ENCODE measurements around the gene ANKRD22. TPM values are rescaled to one million over a fixed set of nuclear protein-coding genes. Genes with fewer than 3 reads are reported as not detected.
A peak's percentile ranks its signal among the peaks of the same experiment; 100 is the strongest.

The ANKRD22 gene
- total and polyA plus RNA-seq, 10 of the 15 experiments (the other 5 are each of a cell fraction or from before 2014, with no cell fraction given), result 0.30 to 1.3 (median 0.71) TPM

- no peak overlapping the region for H3K27ac ChIP-seq (ENCODE audit: control insufficient read depth, insufficient read depth)
- RAD21 ChIA-PET (ENCODE audit: unreplicated experiment), result interaction anchor here (0.6 to 13.0 kb wide), 6 partner anchors 8 to 56 kb away, joined by 3 to 249 read pairs (median 4); no protein-coding TSS in a partner anchor
- H3K79me2 ChIP-seq (ENCODE audit: control insufficient read depth, insufficient read depth, low read length), result peaks cover 88% of the 10 kb centered on the region
- peak overlapping the region; percentile 47; the same call in 1 of the 2 replicates for H3K4me2 ChIP-seq (ENCODE audit: control insufficient read depth, insufficient read depth)
- H3K36me3 ChIP-seq (ENCODE audit: control insufficient read depth in 2 of 2, insufficient read depth in 2 of 2, low read length in 1 of 2), result no peaks in the 10 kb centered on the region
- H3K4me1 ChIP-seq (ENCODE audit: control insufficient read depth, insufficient read depth, low read length), result peaks cover 44% of the 10 kb centered on the region
- no peaks in the 10 kb centered on the region for H3K9me3 ChIP-seq (replicated peaks; ENCODE audit: control insufficient read depth, insufficient read depth, low read length)
- no peaks in the 10 kb centered on the region for H3K27me3 ChIP-seq (replicated peaks in 1 of 2; ENCODE audit: control insufficient read depth in 2 of 2, insufficient read depth in 2 of 2, low read length in 1 of 2)
- SMC1A ChIA-PET (ENCODE audit: uncharacterized antibody, unreplicated experiment), result interaction anchor here (0.6 to 12.3 kb wide), 9 partner anchors 8 to 316 kb away, joined by 3 to 329 read pairs (median 4); partner anchors contain the start of gene STAMBPL1
- no peak overlapping the region for H3K9ac ChIP-seq (ENCODE audit: control insufficient read depth, insufficient read depth, low read length)
- POLR2A ChIA-PET, result interaction anchor here (0.7 to 13.1 kb wide), 7 partner anchors 7 to 309 kb away, joined by 3 to 248 read pairs (median 3); partner anchors contain the start of gene RNLS
- no peaks in the 10 kb centered on the region for H4K20me1 ChIP-seq (ENCODE audit: control insufficient read depth, insufficient read depth)
- 73% methylated on average over 2 of the region's 2 CpGs for WGBS (ENCODE audit: insufficient coverage, insufficient replicate concordance, low lambda C conversion rate, missing lambda C conversion rate)
- FAIRE-seq (no peak), DNase-seq (ENCODE audit: low read depth, low spot score) (no peak), ATAC-seq (no peak)
- in situ Hi-C loops (cut with MboI) (no loop called here), intact Hi-C loops (cut with micrococcal nuclease; ENCODE audit: unreplicated experiment) (no loop called here)
- no TSS peak for BruUV-seq (replicated peaks)
- H2AFZ ChIP-seq (ENCODE audit: control insufficient read depth, low read depth, low read length), result no peak overlapping the region
- CTCF ChIA-PET, result interaction anchor here (0.6 to 2.2 kb wide), 8 partner anchors 8 to 82 kb away, joined by 3 to 16 read pairs (median 4); no protein-coding TSS in a partner anchor
- TF ChIP-seq TAF1 (IDR thresholded peaks at IDR 0.05; ENCODE audit: borderline replicate concordance, low read depth, low read length) (no peak), IKZF2 (IDR thresholded peaks at IDR 0.05) (0 out of 4 replicates have a peak, but pooled peaks of 1 of the 2 experiments have one; percentile 5)
- no peak overlapping the region for H3K4me3 ChIP-seq
These were observed 40.8 kb upstream of the ANKRD22 start for GRCh38 chr10:88892222-88892967.

- 0 out of 2 replicates have a peak overlapping the region, but pooled peaks have one; percentile 2 for H3K27ac ChIP-seq (ENCODE audit: control insufficient read depth, insufficient read depth)
- H3K36me3 ChIP-seq (ENCODE audit: control insufficient read depth in 2 of 2, insufficient read depth in 2 of 2, low read length in 1 of 2), result no peaks in the 10 kb centered on the region
- peaks cover 91% of the 10 kb centered on the region for H3K79me2 ChIP-seq (ENCODE audit: control insufficient read depth, insufficient read depth, low read length)
- in situ Hi-C loops (cut with MboI), result no loop called here
- 89% methylated on average over 4 of the region's 4 CpGs for WGBS (ENCODE audit: insufficient coverage, insufficient replicate concordance, low lambda C conversion rate, missing lambda C conversion rate)
- no peaks in the 10 kb centered on the region for H3K27me3 ChIP-seq (replicated peaks in 1 of 2; ENCODE audit: control insufficient read depth in 2 of 2, insufficient read depth in 2 of 2, low read length in 1 of 2)
- no TSS peak for BruUV-seq (replicated peaks)
- no peak overlapping the region for H3K9ac ChIP-seq (ENCODE audit: control insufficient read depth, insufficient read depth, low read length)
- ATAC-seq (no peak), DNase-seq (ENCODE audit: low read depth, low spot score) (no peak), FAIRE-seq (no peak)
- no peak overlapping the region for H2AFZ ChIP-seq (ENCODE audit: control insufficient read depth, low read depth, low read length)
- POLR2A ChIA-PET, result interaction anchor here (1.1 to 13.1 kb wide), 2 partner anchors 9 kb away, joined by 4 to 248 read pairs; no protein-coding TSS in a partner anchor
- intact Hi-C loops (cut with micrococcal nuclease; ENCODE audit: unreplicated experiment), result no loop called here
- CTCF ChIA-PET, result interaction anchor here (0.7 to 9.8 kb wide), 4 partner anchors 10 to 55 kb away, joined by 3 to 72 read pairs (median 14); partner anchors contain the start of gene STAMBPL1
- RAD21 ChIA-PET (ENCODE audit: unreplicated experiment), result interaction anchor here (1.6 to 13.0 kb wide), 3 partner anchors 10 to 106 kb away, joined by 3 to 249 read pairs (median 54); no protein-coding TSS in a partner anchor
- no peak overlapping the region for H3K4me3 ChIP-seq
- SMC1A ChIA-PET (ENCODE audit: uncharacterized antibody, unreplicated experiment), result interaction anchor here (0.9 to 12.3 kb wide), 5 partner anchors 10 to 53 kb away, joined by 3 to 329 read pairs (median 7); no protein-coding TSS in a partner anchor
- H4K20me1 ChIP-seq (ENCODE audit: control insufficient read depth, insufficient read depth), result no peaks in the 10 kb centered on the region
- H3K4me1 ChIP-seq (ENCODE audit: control insufficient read depth, insufficient read depth, low read length), result peaks cover 38% of the 10 kb centered on the region
- no peaks in the 10 kb centered on the region for H3K9me3 ChIP-seq (replicated peaks; ENCODE audit: control insufficient read depth, insufficient read depth, low read length)
- H3K4me2 ChIP-seq (ENCODE audit: control insufficient read depth, insufficient read depth), result peak overlapping the region; percentile 77
- TF ChIP-seq HCFC1 (IDR thresholded peaks at IDR 0.05; ENCODE audit: low read length) (no peak), ETV6 (conservative IDR thresholded peaks at IDR 0.05 in 1 of 2, IDR thresholded peaks at IDR 0.05 in 1 of 2; ENCODE audit: borderline replicate concordance in 1 of 2, low read depth in 1 of 2) (no peak), CTCF (IDR thresholded peaks at IDR 0.05 in 2 of 3, conservative IDR thresholded peaks at IDR 0.05 in 1 of 3; ENCODE audit: control insufficient read depth in 2 of 3, extremely low read depth in 1 of 3, insufficient read depth in 1 of 3, low read depth in 3 of 3, low read length in 3 of 3) (no peak), NR2C2 (IDR thresholded peaks at IDR 0.05; ENCODE audit: borderline replicate concordance, control insufficient read depth, insufficient read length, low read depth) (no peak), BACH1 (IDR thresholded peaks at IDR 0.05; ENCODE audit: borderline replicate concordance) (no peak), ZBTB33 (IDR thresholded peaks at IDR 0.05) (no peak), BRCA1 (IDR thresholded peaks at IDR 0.05; ENCODE audit: low read depth, low read length) (no peak)
These were observed 39.2 kb upstream of the ANKRD22 start for GRCh38 chr10:88890681-88891381.

All from GM12878 (cell line).